RWPE1 (cell line): ENCODE data around the gene OR1F1.
"Not testable (repeated sequence)": the region's sequence is repeated elsewhere in the genome, so short reads cannot be mapped to it uniquely, and the experiment has no call there.

Experiments
- CTCF ChIA-PET: fragments of 350-600 bp; sonication (Branson Sonifier 250); formaldehyde crosslinking; extraction: SDS; loops from one replicate; lab custom pipeline; 2021; lab: Yijun Ruan, JAX
- POLR2A ChIA-PET: fragments of 400-600 bp; formaldehyde crosslinking; extraction: SDS; loops from one replicate; lab custom pipeline; 2020; ENCODE audit warnings: antibody characterized with exemption; ENCODE audit not compliant: low non-redundant PET; lab: Yijun Ruan, JAX
- DNase-seq: peaks from one replicate; pipeline ENCODE4 v3.0.0; 2012; ENCODE audit warnings: low spot score
- H3K27ac ChIP-seq: fragments of 450-650 bp; 2 replicates; pipeline ENCODE4 v1.5.1; 2017
- CTCF ChIP-seq: fragments of 450-650 bp; conservative IDR thresholded peaks from 2 replicates; pipeline ENCODE4 v1.5.1; 2017; ENCODE audit warnings: low read depth, mild to moderate bottlenecking

OR1F1 gene

GRCh38 chr16:3180445-3180878 lies 7.5 kb upstream of the OR1F1 start:
- ChIA-PET POLR2A (no interaction called here), CTCF (no interaction called here)
- H3K27ac ChIP-seq = no peak overlapping the region
- DNase-seq = no peak
- no peak for TF ChIP-seq CTCF

DNA sequence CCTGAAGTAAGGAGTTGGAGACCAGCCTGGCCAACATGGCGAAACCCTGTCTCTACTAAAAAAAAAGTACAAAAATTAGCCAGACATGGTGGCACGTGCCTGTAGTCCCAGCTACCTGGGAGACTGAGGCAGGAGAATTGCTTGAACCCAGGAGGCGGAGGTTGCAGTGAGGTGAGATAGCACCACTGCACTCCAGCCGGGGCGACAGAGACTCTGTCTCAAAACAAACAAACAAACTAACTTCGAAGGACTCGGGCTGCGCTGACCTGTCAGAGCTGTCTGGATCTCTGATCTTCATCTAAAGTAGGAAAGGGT lies 5.8 kb upstream of the OR1F1 start:
- CTCF ChIA-PET = interaction anchor here (0.7 kb wide), 1 partner anchor 50 kb away, joined by 3 read pairs; no protein-coding TSS in a partner anchor
- POLR2A ChIA-PET, H3K27ac ChIP-seq, DNase-seq: not testable (repeated sequence)

DNA sequence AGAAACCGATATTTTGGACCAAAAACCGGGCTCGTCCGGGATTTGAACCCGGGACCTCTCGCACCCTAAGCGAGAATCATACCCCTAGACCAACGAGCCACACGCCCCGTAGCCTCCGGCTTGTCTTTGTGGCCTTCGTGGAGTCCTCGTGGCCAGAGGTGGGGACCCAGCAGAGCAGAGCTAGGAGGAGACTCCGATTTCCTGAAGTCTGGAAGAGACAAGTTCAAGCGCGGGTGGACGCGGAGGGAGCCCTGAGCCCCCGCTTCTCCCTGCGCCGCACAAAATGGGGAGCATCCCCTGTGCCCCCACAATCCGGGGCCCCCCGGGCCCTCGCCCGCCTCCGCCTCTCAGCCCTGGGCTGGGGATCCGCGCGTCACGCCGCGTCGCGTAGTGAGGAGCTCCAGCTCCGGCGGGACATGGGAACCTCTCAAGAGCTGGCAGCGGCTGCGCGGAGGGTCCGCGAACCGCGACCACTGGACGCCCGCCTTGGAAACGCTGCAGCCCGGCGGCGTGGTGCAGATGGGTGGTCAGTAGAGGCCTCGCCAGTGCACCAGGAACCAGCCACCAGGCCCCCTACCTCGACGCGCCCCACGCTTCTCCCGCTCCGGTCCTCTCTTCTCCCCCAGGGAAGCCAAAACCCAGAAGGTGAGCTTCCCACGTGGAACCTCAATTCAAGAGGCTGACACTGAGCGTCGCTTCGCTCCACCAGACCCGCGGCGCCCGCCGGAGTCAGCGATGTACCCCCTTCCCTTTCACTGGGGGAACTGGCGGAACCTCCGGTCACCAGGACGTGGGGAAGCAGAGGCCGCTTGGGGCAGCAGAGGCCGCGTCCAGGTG lies 5.2 kb upstream of the OR1F1 start:
- no peak overlapping the region for H3K27ac ChIP-seq
- ChIA-PET CTCF (interaction anchor here (0.7 kb wide), 2 partner anchors 51 to 103 kb away, joined by 3 read pairs; no protein-coding TSS in a partner anchor), POLR2A (no interaction called here)
- no peak for TF ChIP-seq CTCF
- no peak for DNase-seq

DNA sequence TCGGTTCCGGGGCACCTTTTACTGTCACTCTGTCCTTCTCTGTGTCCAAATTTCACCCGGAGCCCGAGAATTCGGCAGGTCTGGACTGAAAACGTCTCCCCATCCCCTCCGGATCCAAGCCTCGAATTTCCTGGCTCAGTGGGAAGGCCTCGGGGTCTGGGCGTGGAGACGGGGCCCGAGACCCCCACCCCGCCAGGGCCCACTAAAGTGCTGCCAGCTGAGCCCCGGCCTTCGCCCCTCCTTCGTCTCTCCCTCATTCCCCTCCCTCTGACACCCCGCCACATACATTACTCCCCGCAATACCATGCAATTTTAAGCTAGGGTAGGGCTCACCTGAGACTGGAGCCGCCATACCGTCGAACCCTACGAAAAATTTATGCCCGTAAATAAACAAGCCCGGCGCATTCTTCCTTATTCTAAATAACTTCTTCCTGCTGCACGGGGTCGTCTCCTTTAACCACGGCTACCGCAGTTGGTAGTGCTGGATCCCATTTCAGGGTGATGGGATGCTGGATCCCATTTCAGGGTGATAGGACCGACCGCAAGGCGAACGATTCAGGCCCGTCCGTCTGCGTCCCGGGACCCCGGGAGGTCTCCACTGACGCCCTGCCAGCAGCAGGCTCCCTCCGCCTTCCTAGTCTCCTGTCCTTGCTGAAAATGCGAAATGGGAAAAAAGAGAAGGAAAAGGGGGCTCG lies 4.4 kb upstream of the OR1F1 start:
- DNase-seq = no peak
- ChIA-PET CTCF (interaction anchor here (0.6 to 0.7 kb wide), 3 partner anchors 30 to 102 kb away, joined by 3 to 5 read pairs (median 3); no protein-coding TSS in a partner anchor), POLR2A (no interaction called here)

DNA sequence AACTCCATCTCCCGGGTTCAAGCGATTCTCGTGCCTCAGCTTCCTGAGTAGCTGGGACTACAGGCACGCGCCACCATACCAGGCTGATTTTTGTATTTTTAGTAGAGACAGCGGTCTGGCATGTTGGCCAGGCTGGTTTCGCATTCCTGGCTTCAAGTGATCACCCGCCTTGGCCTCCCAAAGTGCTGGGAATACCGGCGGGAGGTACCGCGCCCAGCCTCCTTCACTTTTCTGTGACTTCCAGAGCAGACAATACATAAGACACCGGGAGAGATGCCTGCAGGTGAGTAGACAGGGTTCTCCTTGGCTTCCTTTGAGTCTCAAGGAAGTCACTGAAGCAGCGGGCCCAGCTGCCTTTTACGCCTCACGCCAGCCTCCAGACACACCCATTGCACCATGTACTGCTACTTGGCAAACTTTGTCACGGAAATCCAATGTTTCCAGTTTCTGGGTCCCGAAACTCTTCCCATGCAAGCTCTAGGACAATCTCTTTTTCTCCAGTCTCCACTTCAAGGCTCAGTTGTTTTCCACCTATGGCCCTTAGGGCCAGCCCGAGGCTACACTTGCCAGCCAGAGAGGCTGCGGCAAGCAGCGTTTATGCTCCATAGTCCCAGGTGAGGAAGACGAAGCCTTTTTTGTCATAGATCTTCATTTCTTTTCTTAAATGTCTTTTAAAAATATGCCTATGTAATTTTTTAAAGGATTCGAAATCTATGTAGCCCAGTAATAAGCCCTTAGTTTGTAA lies 886 bp upstream of the OR1F1 start:
- DNase-seq = no peak
- H3K27ac ChIP-seq = no peak overlapping the region
- ChIA-PET CTCF (interaction anchor here (0.9 kb wide), 1 partner anchor 38 kb away, joined by 3 read pairs; no protein-coding TSS in a partner anchor), POLR2A (no interaction called here)
- no peak for TF ChIP-seq CTCF

More for the DNA sequence above, 4.4 kb upstream of the OR1F1 start:
- no peak overlapping the region for H3K27ac ChIP-seq
- TF ChIP-seq CTCF = no peak

DNA sequence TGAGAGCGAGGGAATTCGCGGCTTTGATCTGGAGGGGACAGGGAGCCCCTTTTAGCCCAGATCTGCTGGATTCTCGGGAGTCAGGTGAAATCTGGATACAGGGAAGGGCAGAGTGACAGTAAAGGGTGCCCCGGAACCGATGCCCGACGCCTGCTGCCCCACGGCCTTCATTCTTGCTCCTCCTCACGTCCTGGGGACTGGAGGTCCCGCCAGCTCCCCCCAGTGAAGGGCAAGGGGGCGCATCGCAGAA lies 596 bp downstream of the OR1F1 start:
- CTCF ChIA-PET = no interaction called here
- H3K27ac ChIP-seq = no peak overlapping the region; the same call in 1 of the 2 replicates
- DNase-seq = no peak
- TF ChIP-seq CTCF = no peak
- POLR2A ChIA-PET = no interaction called here
